HG03097 (cell line): Measurements from ENCODE around the gene PCDH15.
"Not testable (repeated sequence)": the region's sequence is repeated elsewhere in the genome, so short reads cannot be mapped to it uniquely, and the experiment has no call there.

Experiments used
- ATAC-seq: cut with Tn5 transposase; IDR thresholded peaks from one replicate; pipeline ENCODE4 v1.9.1; 2021; ENCODE audit not compliant: unreplicated experiment, low FRiP score

The PCDH15 gene

GRCh38 chr10:54577682-54578081, 223.3 kb downstream of the PCDH15 start:
- ATAC-seq, result no peak

GRCh38 chr10:54576541-54576940, 224.5 kb downstream of the PCDH15 start:
- ATAC-seq, result no peak

GRCh38 chr10:54559498-54559897, 241.5 kb downstream of the PCDH15 start:
- no peak for ATAC-seq

GRCh38 chr10:54554028-54554427, 247.0 kb downstream of the PCDH15 start:
- no peak for ATAC-seq

- ATAC-seq, result no peak
These were observed 251.0 kb downstream of the PCDH15 start for GRCh38 chr10:54550016-54550415.

- no peak for ATAC-seq
These were observed 269.7 kb downstream of the PCDH15 start for GRCh38 chr10:54531296-54531695.

- ATAC-seq, result no peak
These were observed 270.7 kb downstream of the PCDH15 start for GRCh38 chr10:54530299-54530698.

GRCh38 chr10:54525816-54526215, 275.2 kb downstream of the PCDH15 start:
- ATAC-seq, result no peak

- not testable (repeated sequence) for ATAC-seq
These were observed 285.8 kb downstream of the PCDH15 start for GRCh38 chr10:54515244-54515643.

- no peak for ATAC-seq
These were observed 297.2 kb downstream of the PCDH15 start for GRCh38 chr10:54503863-54504262.

GRCh38 chr10:54501929-54502328, 299.1 kb downstream of the PCDH15 start:
- ATAC-seq, result no peak

GRCh38 chr10:54496852-54497251, 304.2 kb downstream of the PCDH15 start:
- no peak for ATAC-seq

- no peak for ATAC-seq
These were observed 313.3 kb downstream of the PCDH15 start for GRCh38 chr10:54487743-54488142.

GRCh38 chr10:54485971-54486370, 315.1 kb downstream of the PCDH15 start:
- no peak for ATAC-seq

- ATAC-seq, result no peak
These were observed 316.8 kb downstream of the PCDH15 start for GRCh38 chr10:54484186-54484585.

- no peak for ATAC-seq
These were observed 322.4 kb downstream of the PCDH15 start for GRCh38 chr10:54478601-54479000.

- ATAC-seq, result no peak
These were observed 323.3 kb downstream of the PCDH15 start for GRCh38 chr10:54477738-54478137.

GRCh38 chr10:54470324-54470631, 330.8 kb downstream of the PCDH15 start:
- ATAC-seq, result no peak

GRCh38 chr10:54469587-54470323, 331.3 kb downstream of the PCDH15 start:
- ATAC-seq, result no peak

GRCh38 chr10:54454271-54454670, 346.8 kb downstream of the PCDH15 start:
- no peak for ATAC-seq

- no peak for ATAC-seq
These were observed 352.0 kb downstream of the PCDH15 start for GRCh38 chr10:54449056-54449455.

GRCh38 chr10:54444170-54444569, 356.9 kb downstream of the PCDH15 start:
- ATAC-seq, result no peak

GRCh38 chr10:54441275-54441674, 359.8 kb downstream of the PCDH15 start:
- no peak for ATAC-seq
